HG02981 (cell line): ENCODE data around the gene DNAJB1.
A peak's percentile ranks its signal among the peaks of the same experiment; 100 is the strongest.

Source experiments
- ATAC-seq: cut with Tn5 transposase; IDR thresholded peaks from one replicate; pipeline ENCODE4 v1.9.1; 2021; ENCODE audit warnings: mild to moderate bottlenecking, moderate library complexity; ENCODE audit not compliant: unreplicated experiment

The DNAJB1 gene

DNA sequence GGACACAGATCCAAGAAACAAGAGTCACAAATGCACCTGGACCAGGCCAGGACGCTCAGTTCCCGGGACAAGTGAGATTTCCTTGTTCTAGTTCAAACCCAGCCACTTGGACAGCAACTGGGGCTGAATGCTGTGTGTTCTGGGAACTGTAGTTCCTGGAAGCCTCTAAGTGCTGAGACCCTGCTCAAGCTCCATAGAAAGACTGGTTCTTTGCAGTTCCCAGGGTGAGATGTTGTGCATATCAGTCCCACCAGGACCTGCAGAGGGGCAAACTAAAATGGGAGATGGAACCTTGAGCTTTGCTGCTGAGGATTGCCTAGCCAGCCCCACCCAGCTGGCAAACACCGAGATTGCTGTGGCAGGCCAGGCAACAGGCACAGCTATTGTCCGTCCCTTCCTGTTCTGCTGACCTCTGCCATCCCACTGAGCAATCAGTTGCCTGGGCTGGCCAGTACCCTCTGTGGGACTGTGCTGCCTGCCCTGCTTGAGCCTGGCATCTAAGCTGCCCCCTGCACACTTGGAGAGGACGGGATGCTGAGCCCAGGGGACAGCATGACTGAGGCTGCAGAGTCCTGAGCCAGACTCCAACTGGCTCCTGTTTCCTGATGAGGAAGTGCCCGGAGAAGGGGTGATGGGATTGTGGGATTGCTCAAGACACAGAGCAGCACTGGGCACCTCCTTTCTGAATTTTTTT lies 20.8 kb downstream of the DNAJB1 start:
- ATAC-seq: no peak

DNA sequence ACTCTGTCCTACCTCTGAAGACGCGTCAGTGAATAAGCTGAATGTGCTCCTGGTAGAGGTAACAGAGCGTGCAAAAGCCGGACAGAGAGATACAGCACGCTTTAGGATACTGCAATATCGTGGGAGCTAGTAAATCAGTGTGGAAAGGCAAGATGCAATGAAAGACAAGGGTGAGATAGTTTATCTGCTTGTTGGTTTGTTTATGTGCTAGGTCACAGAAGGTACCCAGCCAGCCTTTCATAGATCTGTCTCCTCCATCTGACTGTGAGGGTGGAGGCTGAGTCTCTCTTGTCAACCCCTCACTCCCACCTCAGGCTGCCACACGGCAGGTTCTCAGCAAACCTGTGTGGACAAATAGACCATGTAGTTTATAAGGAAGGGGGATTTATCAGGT lies 21.4 kb downstream of the DNAJB1 start:
- no peak for ATAC-seq

DNA sequence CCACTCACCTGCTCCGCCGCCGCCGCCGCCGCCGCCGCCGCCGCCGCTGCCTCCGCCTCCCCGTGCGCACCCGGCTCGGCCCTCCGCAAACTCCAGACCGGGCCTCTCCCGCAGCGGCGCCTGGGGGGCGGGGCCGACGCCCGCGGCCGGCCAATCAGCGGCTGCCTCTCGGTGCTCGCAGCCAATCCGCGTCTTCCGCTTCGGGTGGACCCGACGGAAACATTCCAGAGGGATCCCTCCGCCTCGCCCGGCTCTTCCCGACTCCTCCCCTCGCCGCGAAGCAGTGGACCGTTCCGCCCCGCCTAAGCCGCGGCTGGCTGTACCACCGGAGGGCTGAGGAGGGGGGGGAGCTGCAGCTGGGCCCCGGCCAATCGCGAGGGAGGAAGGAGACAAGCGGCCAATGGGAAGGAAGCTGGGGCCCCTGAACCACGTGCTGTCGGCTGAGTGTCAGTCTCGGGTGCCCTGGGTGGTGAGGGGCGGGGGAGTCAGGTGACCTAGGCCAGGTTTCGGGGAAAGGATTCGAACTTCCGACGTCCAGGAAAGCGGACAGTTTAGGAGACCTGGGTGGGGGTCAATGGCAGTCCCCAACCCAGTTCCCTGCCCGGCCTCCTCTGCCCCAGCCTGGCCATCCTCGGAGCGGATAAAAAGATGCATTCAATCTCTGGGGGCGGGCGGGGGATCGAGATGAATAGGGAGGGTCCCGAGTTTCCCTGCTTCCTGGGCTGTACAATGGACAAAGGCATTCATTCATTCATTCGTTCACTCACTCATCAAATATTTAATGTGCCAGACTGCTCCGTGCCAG lies 22.0 kb downstream of the DNAJB1 start, which contains the start of gene GIPC1:
TSS of gene GIPC1 (minus strand) at position 99 of the 805 bp plus-strand sequence. CDS start 13,151 bp downstream, outside the sequence.
- peak; percentile 77 for ATAC-seq

DNA sequence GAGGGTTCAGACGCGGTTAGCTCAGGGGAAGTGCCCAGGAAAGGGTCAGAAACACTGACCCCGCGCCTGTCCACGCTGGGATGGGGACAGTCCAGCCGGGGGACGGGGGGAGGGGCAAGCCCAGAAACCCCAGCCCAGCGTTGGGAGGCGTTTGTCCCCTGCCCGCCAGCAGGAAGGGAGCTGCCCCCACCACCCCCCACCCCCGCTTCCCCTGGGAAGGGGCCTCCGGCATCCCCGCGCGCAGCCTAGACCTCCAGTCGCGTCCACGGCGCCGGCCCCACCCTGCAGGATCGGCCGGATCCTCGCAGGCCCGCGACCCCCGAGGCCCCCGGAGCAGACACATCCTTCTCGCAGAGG lies 22.5 kb downstream of the DNAJB1 start:
- ATAC-seq: no peak

DNA sequence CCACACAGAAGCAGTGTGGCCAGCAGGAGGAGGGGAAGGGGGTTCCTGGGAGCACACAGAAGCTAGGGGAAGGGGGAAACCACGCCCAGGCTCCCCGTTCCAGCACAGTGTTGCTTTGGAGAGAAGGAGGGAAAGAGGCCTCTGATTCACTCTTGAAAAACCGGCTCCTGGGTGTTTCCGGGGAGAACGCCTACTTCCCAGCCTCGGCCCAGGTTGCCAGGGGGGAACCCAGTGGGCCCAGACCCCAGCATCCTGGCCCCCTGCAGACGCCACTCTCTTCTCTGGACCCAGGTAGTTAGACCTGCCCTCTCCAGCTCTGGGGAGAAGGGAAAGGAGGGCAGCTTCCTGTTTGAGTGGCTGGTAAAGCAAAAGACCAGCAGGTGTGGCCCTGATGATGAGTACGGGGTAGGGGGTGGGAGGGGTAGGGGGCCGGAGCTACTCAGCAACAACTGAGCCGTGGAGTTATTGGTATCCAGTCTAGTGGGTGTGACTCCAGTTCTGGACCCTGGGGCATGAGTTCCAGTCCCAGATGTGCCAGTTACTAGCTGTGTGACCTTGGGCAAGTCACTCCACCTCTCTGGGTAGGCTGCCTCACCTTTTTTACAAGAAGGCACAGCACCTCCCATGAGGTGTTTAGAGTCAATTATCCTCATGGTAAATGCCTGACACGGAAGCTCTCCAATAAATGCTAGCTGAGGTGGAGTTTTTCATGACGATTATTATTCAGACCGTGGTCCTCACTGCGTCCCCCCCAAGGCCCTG lies 23.1 kb downstream of the DNAJB1 start:
- ATAC-seq: no peak

DNA sequence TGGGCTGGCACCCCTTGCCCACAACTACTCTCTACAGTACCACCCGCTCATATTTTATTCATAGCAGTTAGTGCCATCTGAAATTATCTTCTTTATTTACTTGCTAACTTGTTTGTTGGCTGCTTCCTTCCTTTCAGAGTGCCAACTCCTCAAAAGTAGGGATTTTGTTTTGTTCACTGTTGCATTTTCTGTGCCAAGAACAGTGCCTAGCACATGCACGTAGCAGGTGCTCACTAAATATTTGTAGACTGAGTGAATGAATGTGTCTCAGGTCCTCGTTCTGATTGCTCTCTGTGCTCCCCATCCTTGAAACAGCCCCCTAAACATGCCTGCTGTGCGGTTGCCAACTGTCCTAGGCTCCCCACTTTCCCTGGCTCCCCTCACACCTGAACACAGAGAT lies 23.8 kb downstream of the DNAJB1 start:
- ATAC-seq: no peak

DNA sequence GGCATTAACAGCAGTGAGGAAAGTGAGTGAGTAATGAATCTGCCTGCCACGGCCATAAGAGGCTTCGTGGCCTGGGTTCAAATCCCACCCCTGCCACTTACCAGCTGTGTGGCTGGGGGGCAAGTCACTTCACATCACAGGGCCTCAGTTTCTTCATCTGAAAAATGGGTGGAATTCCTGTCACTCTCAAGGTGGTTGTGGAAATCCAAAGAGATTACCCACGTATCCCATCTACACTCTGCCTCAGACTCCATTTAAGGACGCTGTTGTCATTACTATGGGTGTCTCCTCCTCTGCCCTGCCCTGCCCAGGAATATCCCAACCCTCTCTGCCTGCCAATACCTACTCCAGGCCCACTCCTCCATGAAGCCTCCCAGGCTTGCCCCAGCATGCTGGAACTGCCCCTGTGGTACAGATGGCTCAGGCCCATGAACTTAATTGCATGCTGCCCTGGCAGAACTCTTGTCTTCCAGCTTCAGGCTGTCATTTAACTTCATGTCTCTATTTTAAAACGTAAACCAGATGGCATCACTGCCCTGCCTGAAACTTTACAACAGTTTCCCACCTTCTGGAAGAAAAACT lies 25.4 kb downstream of the DNAJB1 start:
- ATAC-seq: no peak

DNA sequence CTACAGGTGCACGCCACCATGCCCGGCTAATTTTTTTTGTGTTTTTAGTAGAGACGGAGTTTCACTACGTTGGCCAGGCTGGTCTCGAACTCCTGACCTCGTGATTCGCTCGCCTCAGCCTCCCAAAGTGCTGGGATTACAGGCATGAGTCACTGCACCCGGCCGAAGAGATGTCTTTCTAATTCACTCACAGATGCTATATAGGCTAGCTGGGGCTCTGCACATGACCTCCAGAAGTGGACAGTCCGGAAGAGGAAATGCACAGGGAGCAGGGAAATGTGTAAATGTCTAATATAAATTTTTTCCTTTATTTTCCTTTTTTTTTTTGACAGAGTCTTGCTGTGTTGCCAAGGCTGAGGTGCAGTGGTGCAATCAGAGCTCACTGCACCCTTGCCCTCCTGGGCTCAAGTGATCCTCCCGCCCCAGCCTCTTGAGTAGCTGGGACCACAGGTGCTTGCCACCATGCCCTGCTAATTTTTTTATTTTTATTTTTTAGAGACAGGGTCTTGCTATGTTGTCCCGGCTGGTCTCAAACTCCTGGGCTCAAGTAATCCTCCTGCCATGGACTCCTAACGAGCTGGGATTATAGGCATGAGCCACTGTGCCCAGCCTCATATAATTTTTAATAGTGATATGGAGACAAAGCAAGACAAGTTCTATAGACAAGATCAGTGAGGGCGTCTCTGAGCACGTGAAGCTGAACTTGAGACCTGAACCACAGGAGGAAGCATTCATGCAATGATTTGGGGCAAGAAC lies 30.6 kb downstream of the DNAJB1 start:
- ATAC-seq: no peak

DNA sequence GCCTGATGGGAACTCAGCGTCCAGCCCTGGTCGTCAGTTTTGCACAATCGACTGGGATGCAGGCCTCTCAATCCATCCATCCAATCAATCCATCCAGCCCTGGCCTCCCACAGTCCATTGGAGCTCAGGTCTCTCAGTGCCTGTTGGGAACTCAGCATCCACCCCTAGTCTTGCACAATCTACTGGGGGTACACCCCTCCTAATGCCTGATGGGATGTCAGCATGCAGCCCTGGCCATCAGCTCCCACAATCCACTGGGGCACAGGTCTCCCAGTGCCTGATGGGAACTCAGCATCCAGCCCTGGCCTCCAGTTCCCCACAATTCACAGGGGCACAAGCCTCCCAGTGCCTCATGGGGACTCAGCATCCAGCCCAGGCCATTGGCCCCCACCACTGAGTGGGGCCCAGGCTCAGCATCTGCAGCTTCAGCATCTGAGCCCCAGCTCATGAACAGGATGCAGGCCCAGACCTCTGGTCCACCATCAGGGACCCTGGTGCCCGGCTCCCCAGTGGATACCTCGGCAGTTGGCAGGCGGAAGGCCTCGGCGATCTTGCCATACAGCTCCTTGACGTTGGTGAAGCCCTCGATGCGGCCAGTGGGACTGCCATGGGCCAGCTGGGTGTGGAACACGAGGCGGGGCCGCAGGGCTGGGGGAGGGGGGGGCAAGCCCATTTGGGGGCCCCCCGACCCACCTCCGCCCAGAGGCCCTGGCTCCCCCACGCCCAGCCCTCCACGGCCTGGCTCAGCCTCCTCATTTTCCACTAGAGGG lies 35.8 kb downstream of the DNAJB1 start:
- ATAC-seq: no peak

DNA sequence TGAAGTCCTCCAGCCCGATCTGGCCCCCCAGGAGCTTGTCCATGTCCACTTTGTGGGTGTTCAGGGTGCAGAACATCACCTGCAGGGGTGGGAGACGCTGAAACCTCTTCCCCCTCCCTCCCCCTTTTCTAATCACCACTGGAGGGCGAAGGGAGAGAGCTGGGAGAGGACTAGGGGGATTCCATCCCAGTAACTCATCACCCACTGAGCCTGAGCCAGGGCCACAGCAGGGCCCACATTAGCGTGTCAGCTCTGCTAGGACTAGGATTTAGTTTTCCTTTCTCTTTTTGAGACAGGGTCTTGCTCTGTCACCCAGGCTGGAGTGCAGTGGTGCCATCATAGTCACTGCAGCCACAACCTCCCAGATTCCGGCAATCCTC lies 37.5 kb downstream of the DNAJB1 start:
- no peak for ATAC-seq

DNA sequence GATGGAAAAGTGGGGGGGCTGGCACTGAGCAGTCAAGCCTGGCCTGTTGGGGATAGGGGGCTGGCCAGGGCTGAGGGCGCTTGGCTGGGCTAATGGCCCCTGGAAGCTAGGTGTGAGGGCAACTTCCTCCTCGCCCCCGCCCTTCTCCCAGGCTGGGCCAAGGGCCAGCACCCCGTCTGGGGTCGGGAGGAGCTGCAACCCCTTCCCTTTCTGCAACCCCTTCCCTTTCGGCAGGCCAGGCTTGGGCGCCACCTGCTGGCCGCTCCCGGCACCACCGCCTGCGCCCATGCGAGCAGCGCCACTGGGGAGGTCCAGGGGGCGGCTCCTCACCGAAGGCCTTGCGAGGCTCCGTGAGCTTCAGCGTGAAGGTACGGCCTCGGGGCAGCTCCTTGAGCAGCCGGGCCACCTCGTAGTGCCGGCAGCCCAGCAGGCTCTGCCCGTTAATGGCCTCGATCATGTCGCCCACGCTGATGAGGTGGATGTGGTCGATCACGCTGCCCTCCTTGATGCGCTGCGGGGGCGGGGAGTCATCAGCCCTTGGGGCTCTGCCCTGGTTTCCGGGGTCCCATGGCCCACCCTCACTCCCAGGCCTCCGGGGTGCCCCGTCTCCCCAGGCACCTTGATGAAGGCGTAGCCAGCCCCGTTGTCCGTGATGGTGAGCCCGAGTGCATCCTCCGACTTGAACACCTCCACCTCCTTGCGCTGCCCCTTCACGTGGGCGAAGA lies 38.1 kb downstream of the DNAJB1 start:
- ATAC-seq: no peak

DNA sequence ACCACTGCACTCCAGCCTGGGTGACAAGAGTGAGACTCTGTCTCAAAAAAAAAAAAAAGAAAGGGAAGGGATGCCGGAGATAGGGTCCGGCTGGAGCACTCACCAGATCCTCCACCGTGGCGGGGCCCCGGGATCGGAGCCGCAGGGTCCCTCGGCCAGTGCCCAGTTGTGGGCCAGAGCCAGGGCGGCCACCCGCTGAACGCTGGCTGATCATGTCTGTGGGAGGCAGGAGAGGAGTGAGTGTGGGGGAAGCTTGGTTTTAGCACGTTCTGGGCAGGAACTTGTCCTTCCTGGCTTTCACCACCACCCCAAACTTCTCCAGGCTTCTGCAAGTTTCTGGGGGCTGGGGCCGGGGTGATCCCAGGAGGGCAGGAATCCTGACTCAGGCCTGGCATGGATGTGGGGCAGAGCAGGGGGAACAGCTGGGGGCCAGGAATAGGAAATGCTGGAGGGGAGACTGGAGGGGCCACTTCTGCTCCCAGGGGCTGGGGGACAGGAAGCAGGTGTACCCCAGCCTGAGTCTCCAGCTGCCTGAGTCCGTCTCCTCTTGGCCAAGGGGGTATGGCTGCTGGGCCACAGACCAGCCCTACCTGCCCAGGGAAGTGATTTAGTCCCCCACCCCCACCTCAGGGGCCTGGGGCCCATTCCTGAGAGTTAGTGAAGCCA lies 38.8 kb downstream of the DNAJB1 start:
- ATAC-seq: no peak

DNA sequence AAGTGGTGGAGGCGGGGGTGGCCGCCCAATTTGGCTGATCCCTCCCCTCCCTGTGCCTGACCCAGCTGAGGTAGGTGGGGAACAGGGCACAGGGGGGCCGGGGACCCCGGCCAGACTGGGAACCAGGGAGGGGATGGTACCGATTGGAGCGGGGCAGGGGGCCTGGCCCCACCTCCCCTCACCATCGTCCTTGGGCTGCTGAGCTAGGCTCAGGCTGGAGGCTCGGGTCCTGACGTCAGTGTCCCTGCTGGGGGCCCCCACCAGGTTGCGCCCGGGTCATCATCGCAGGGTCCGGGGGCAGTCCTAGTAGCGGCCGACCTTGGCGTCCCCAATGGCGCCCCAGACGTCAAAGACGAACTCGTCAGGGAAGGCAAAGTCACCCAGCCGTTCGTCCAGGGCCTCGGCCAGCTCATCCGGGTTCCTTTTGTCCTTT lies 40.1 kb downstream of the DNAJB1 start:
- ATAC-seq: no peak

DNA sequence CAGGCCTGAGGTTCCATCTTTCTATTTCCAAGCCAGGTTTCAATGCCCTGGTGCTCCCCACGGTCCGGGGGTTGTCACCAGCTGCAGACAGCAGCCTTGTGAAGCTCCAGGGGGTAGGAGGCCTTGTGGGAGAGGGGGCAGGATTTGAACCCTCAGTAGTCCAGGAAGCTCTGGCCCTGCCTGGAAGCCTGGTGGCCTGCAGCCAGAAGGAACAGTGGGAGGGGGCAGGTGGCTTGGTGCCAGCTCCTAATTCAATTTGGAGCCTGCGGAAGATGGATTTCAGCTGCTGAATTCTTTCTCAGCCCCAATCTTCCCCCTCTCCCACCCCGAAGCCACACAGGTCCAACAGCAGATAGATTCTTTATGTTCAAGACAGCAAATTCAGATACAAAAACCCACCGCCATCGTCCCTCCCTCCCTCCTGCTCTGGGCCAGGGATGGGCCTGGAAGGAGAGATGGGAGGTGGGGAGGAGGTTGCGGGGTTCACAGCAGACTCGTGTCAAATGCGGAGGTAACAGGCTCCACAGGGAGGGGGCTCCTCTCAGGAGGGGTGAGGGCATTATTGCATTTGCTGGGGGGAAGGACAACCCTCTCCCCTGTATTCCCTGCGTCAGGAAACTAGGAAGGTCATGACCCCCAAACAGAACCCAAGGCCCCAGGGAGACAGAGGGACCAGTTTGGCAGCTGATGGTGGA lies 40.6 kb downstream of the DNAJB1 start:
- ATAC-seq: no peak

DNA sequence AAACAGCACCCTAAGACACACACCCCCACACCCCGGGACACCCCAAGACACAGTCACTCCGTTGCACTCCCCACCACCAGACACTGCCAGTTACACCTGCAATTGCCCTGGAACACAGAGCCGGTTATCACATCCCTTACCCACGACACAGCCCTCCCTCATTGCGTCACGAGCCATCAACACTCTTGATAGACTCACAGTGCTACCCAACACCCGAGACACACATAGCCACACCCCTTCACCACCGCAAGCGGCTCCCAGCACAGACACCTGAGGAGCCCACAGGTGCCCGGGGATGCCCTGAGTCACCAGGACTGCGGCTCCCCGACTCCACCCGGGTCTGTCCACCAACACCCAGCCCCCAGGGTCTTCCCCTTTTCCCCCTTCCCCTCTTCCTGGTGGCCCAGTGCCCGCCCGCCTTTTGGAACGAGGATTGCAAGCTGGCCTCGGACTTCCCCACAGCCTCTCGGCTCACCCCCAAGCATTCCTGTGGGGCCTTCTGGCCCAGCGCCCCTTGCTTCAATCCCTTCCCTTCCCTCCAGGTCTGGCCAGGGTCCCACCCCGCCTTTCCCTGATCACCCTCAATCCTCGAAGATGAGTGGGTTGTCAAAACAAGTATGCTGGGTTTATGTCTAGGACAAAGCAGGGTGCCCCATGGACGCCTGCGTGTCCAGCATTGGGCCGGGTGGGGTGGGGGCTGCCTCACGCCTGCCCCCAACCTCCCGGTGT lies 41.4 kb downstream of the DNAJB1 start:
- ATAC-seq: no peak

DNA sequence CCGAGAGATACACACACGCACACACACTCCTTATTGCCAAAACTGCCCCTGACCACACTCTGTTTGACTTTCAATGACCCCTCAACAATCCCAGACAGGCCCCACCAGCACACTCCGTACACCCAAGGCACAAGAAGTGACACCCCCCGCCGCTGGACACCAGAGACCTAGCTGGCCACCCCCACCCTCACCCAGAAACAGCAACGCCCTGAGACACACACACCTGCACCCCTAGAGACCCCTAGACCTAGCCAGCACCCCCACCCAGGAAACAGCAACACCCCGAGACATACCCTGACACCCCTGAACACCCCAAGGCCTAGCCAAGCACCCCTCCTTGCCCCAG lies 41.9 kb downstream of the DNAJB1 start:
- no peak for ATAC-seq

DNA sequence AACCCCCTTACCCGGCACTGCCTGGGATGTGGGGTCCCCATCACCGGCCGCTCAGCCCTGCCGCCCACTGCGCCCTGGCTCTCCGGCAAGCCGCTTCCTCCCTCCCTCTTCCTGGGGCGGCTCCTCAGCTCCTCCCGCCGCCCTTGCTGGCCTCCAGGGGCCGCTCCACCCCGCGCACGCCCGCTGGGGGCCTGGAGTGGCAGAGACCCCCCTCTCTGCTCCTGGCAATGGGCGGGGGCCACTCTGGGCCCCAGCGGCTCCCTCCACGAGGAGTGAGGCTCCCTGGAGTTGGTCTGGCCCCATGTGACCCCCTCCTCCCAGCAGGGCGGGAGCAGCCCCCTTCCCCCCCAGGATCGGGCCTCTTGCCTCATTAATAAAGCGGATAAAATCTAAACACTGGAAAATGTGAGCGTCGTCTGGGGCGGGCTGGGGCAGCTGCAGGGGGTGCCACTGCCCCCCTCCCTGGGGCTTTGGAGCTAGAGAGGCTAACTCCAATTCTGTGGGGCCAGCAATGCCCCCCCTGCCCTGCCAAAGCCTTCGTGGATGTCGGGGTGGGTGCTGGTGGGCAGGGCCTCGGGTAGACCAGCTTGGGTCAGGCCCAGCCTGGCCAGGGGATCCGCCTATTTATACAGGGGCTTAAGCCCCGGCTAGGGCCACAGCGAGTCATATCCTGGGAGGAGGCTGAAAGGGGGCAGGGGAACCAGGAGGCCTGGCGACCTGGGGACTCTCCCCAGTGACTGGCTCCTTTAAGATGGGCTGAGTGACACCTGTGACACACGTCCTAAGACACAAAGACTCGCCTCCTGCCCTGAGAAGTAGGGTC lies 42.7 kb downstream of the DNAJB1 start, which contains the start of gene PTGER1:
TSS of gene PTGER1 (minus strand) at position 104 of the 823 bp plus-strand sequence. CDS start 1,034 bp downstream, outside the sequence.
- ATAC-seq: no peak
